ENCODE measurements around the gene CLCN1.

Gene CLCN1

DNA sequence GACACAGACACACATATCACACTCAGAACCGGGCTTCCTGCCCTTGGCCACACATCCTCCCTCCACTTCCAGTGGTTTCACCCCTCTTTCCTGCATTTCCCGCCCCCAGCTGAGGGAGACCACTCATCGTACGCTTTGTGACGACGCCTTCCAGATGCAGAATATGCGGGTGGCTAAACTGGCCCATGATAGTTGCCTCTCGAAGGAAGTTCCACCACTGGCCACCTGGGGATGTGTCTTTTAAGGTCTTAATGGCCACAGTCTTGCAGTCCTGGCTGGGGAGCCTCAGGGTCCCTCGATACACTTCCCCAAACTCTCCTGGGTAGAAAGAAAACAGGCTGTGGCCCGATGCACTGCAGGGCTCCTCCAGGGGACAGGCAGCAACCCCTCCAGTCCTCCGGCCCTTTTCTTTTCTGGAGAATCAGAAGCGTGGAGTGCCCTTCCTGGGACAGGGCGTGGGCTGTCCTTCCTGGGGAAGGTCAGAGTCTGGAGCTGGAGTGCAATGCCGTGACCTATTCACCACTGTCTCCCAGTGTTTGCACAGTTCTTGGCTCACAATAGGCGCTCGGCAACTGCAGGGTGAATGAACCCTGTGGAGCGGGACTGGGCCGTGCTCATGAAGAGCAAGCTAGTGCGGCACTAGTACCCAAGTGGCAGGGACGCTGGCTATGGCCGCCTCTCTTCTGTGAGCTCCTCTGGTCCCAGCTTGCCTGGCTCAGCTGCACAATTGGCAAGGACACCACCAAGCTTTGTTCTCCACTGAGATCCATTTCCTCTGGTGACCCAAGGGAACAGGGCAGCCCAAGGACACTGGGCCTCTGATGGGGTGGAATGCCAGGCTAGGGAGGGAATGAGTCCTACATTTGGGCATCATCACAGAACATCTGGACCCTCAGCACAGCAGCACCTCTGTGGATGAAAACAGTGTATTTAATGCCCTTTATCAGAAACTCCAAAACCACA lies 79.6 kb downstream of the CLCN1 start:
- Histone ChIP-seq H3K4me1 (ENCODE audit: control insufficient read depth in 2 of 2, insufficient read depth in 2 of 2, low read length in 2 of 2) (peaks cover 9 to 12% of the 10 kb centered on the region in 2 donors), H3K27me3 (ENCODE audit: control insufficient read depth in 2 of 2, insufficient read depth in 2 of 2, low read length in 2 of 2) (no peaks in the 10 kb centered on the region), H3K9ac (ENCODE audit: low read depth in 1 of 2, low read length in 2 of 2) (no peak overlapping the region), H3K36me3 (ENCODE audit: control insufficient read depth in 2 of 2, insufficient read depth in 2 of 2, low read length in 2 of 2) (peaks cover 33 to 41% of the 10 kb centered on the region in 2 donors), H3K9me3 (ENCODE audit: control insufficient read depth in 2 of 2, low read length in 2 of 2) (no peaks in the 10 kb centered on the region), H3K27ac (ENCODE audit: low read depth in 2 of 2, low read length in 2 of 2) (no peak overlapping the region), H3K4me3 (ENCODE audit: low read length in 2 of 2) (no peak overlapping the region)

DNA sequence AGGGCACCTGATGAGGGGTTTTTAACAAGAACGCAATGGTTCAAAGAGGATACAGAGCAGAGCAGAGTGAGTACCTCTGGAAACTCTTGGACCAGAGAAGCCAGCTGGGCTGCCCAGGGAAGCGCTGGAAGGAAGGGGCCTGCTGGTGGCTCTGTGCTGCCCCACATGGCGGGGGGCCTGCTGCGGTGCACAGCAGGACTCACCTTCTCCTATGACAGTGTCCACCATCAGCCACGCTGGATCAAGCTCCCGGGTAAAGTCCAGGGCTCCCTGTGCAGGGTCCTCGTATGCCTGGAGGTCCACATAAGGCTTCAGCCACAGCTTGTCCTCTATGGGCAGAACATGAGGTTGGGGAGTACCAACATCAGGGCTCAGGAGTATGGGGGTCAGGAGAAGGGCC lies 80.3 kb downstream of the CLCN1 start:
- no peak overlapping the region for H3K9ac ChIP-seq (ENCODE audit: low read depth in 1 of 2, low read length in 2 of 2)
- H3K27ac ChIP-seq (ENCODE audit: low read depth in 2 of 2, low read length in 2 of 2): no peak overlapping the region
- H3K36me3 ChIP-seq (ENCODE audit: control insufficient read depth in 2 of 2, insufficient read depth in 2 of 2, low read length in 2 of 2): peaks cover 30 to 37% of the 10 kb centered on the region in 2 donors
- peaks cover 8 to 11% of the 10 kb centered on the region in 2 donors for H3K4me1 ChIP-seq (ENCODE audit: control insufficient read depth in 2 of 2, insufficient read depth in 2 of 2, low read length in 2 of 2)
- H3K9me3 ChIP-seq (ENCODE audit: control insufficient read depth in 2 of 2, low read length in 2 of 2): no peaks in the 10 kb centered on the region
- H3K4me3 ChIP-seq (ENCODE audit: low read length in 2 of 2): no peak overlapping the region
- no peaks in the 10 kb centered on the region for H3K27me3 ChIP-seq (ENCODE audit: control insufficient read depth in 2 of 2, insufficient read depth in 2 of 2, low read length in 2 of 2)

DNA sequence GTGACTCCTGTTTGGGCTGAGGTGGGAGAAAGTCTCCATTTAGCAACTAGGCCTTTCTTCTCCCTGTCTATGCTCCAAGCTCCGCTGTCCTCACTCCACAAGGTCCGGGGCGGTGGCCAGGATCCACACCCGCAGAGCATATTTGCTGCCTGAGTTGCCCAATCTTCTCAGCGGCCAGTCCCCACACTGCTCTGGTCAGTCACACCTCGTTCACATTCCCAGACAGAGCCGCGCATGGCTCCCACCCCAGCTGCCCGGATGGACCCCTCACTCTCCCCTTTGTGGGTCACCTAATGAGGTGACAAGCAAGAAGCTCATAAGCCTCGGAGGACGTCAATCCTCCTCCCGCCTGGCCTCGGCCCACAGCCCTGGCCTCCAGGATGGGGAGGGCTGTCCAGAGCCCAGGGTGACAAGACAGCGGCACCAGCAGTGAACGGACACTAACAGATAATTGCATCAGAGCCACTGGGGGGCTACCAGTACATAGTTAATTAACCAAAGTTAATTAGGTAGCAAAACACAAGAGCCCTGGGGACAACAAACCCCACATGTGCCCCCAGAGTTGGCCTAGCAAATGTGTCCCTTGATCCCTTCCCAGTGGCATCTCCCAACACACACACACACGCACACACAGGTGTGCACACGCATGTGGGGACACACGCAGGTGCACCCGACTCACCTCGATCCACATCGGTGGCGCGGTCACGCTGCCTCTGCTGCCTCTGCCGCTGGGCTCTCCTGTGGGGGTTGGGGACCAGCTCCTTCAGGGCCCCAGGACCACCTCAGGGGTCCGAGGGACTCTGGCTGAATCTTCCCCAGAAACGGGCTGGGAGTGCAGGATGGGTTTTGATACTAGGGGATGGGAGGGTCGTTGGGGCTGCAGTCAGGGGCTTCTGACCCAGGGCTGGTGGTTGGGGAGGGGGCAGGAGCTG lies 81.0 kb downstream of the CLCN1 start:
- no peaks in the 10 kb centered on the region for H3K27me3 ChIP-seq (ENCODE audit: control insufficient read depth in 2 of 2, insufficient read depth in 2 of 2, low read length in 2 of 2)
- no peak overlapping the region for H3K9ac ChIP-seq (ENCODE audit: low read depth in 1 of 2, low read length in 2 of 2)
- H3K4me1 ChIP-seq (ENCODE audit: control insufficient read depth in 2 of 2, insufficient read depth in 2 of 2, low read length in 2 of 2): peaks cover 1 to 3% of the 10 kb centered on the region in 2 donors
- H3K9me3 ChIP-seq (ENCODE audit: control insufficient read depth in 2 of 2, low read length in 2 of 2): no peaks in the 10 kb centered on the region
- peaks cover 23 to 34% of the 10 kb centered on the region in 2 donors for H3K36me3 ChIP-seq (ENCODE audit: control insufficient read depth in 2 of 2, insufficient read depth in 2 of 2, low read length in 2 of 2)
- no peak overlapping the region for H3K27ac ChIP-seq (ENCODE audit: low read depth in 2 of 2, low read length in 2 of 2)
- no peak overlapping the region for H3K4me3 ChIP-seq (ENCODE audit: low read length in 2 of 2)

DNA sequence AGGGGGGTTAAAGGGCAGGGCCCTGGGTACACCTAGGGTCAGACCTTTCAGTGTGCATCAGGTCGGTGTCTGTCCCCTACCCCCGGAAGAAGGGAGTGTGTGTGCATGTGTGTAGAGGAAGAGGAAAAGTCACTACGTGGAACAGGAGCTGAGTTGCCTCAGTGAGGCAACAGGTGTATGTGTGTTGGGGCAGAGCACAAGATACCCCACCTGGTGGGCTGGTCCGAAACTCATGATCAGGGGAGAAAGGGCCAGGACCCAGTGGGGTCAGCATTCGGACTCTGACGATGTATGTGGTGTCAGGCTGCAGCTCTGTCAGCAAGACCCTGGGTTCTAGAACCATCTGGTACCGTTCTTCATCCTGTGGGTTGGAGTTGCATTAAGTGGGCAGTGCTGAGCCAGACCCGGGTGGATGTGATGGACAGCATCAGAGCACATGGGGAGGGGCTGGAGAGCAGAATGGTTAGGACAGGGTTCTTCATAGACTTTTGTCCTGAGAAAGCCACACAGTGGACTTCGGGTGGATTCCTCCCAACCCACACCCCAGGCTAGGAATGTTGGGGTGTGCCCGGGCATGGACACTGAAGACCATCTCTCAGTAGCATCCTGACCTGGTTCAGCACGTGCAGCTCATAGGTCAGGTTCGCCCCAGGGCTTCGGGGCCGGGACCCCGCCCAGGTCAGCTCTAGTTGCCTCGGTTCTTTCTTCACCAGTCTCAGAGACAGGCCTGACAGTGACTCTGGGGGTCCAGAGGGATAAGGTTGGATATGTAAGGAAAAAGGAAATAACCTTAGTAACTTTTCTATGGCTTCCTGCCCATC lies 82.0 kb downstream of the CLCN1 start:
- H3K4me1 ChIP-seq (ENCODE audit: control insufficient read depth in 2 of 2, insufficient read depth in 2 of 2, low read length in 2 of 2): no peaks in the 10 kb centered on the region
- no peak overlapping the region for H3K27ac ChIP-seq (ENCODE audit: low read depth in 2 of 2, low read length in 2 of 2)
- no peaks in the 10 kb centered on the region for H3K27me3 ChIP-seq (ENCODE audit: control insufficient read depth in 2 of 2, insufficient read depth in 2 of 2, low read length in 2 of 2)
- H3K9ac ChIP-seq (ENCODE audit: low read depth in 1 of 2, low read length in 2 of 2): no peak overlapping the region
- H3K9me3 ChIP-seq (ENCODE audit: control insufficient read depth in 2 of 2, low read length in 2 of 2): no peaks in the 10 kb centered on the region
- no peak overlapping the region for H3K4me3 ChIP-seq (ENCODE audit: low read length in 2 of 2)
- peaks cover 20 to 29% of the 10 kb centered on the region in 2 donors for H3K36me3 ChIP-seq (ENCODE audit: control insufficient read depth in 2 of 2, insufficient read depth in 2 of 2, low read length in 2 of 2)

DNA sequence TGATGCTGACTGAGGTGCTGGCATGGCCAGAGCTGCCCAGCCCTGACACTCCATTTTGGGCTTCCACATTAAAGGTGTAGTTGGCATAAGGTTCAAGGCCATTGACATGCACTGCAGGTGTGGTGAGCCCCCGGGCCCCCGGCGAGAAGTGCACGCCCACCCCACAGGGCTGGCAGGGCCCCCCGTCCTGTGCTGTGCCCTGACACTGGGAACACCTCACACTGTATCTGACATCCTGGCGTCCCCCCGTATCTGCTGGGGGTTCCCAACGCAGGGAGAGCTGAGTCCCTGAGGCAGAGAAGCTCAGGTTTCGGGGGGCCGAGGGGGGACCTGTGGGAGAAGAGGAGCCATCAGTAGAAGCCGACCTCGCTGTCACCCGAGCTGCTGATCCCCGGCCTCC lies 82.7 kb downstream of the CLCN1 start:
- H3K36me3 ChIP-seq (ENCODE audit: control insufficient read depth in 2 of 2, insufficient read depth in 2 of 2, low read length in 2 of 2): peaks cover 20 to 23% of the 10 kb centered on the region in 2 donors

DNA sequence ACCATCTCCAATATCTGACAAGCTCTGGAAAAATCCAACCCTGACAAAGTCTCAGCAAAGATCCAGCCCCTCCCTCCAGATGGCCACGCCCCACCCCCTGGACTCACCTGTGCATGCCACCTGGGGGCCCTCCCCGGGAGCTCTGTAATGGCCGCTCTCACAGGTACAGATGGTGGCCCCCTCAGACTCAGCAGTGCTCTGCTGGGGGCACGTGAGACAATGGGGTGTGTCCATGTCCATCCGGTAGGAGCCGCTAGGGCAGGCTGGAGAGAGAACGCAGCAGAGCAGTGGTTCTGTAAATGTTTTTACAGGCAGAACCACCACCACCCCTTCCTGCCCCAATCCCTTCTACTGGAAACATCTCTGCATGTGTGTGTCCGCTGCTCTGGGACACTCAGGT lies 83.2 kb downstream of the CLCN1 start:
- Histone ChIP-seq H3K4me3 (ENCODE audit: low read length in 2 of 2) (no peak overlapping the region), H3K9ac (ENCODE audit: low read depth in 1 of 2, low read length in 2 of 2) (no peak overlapping the region), H3K9me3 (ENCODE audit: control insufficient read depth in 2 of 2, low read length in 2 of 2) (no peaks in the 10 kb centered on the region), H3K36me3 (ENCODE audit: control insufficient read depth in 2 of 2, insufficient read depth in 2 of 2, low read length in 2 of 2) (peaks cover 17 to 20% of the 10 kb centered on the region in 2 donors), H3K27ac (ENCODE audit: low read depth in 2 of 2, low read length in 2 of 2) (no peak overlapping the region), H3K4me1 (ENCODE audit: control insufficient read depth in 2 of 2, insufficient read depth in 2 of 2, low read length in 2 of 2) (no peaks in the 10 kb centered on the region), H3K27me3 (ENCODE audit: control insufficient read depth in 2 of 2, insufficient read depth in 2 of 2, low read length in 2 of 2) (no peaks in the 10 kb centered on the region)

More for the DNA sequence above, 82.7 kb downstream of the CLCN1 start:
- H3K27me3 ChIP-seq (ENCODE audit: control insufficient read depth in 2 of 2, insufficient read depth in 2 of 2, low read length in 2 of 2): no peaks in the 10 kb centered on the region
- no peak overlapping the region for H3K27ac ChIP-seq (ENCODE audit: low read depth in 2 of 2, low read length in 2 of 2)
- H3K9me3 ChIP-seq (ENCODE audit: control insufficient read depth in 2 of 2, low read length in 2 of 2): no peaks in the 10 kb centered on the region
- H3K4me3 ChIP-seq (ENCODE audit: low read length in 2 of 2): no peak overlapping the region
- H3K9ac ChIP-seq (ENCODE audit: low read depth in 1 of 2, low read length in 2 of 2): no peak overlapping the region
- no peaks in the 10 kb centered on the region for H3K4me1 ChIP-seq (ENCODE audit: control insufficient read depth in 2 of 2, insufficient read depth in 2 of 2, low read length in 2 of 2)

DNA sequence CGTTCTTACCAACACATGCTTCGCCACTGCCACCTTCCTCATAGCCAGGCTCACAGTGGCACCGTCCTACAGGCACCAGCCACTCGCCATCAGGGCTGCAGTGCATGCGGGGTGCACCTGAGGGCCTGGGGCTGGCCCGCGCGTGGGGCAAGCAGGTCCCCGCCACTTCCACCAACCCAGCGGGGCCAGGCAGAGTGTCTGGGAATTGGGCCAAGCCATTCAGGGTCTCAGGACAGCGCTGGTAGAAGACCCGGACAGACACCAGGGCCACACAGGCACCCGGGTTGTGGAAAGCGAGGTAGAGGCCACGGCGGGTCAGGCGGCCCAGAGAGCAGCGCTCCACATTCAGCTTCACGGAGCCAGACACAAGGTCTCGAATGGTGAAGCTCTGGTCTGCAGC lies 83.7 kb downstream of the CLCN1 start:
- Histone ChIP-seq H3K4me3 (ENCODE audit: low read length in 2 of 2) (no peak overlapping the region), H3K36me3 (ENCODE audit: control insufficient read depth in 2 of 2, insufficient read depth in 2 of 2, low read length in 2 of 2) (peaks cover 17 to 20% of the 10 kb centered on the region in 2 donors), H3K27me3 (ENCODE audit: control insufficient read depth in 2 of 2, insufficient read depth in 2 of 2, low read length in 2 of 2) (no peaks in the 10 kb centered on the region), H3K9me3 (ENCODE audit: control insufficient read depth in 2 of 2, low read length in 2 of 2) (no peaks in the 10 kb centered on the region), H3K27ac (ENCODE audit: low read depth in 2 of 2, low read length in 2 of 2) (no peak overlapping the region), H3K9ac (ENCODE audit: low read depth in 1 of 2, low read length in 2 of 2) (no peak overlapping the region), H3K4me1 (ENCODE audit: control insufficient read depth in 2 of 2, insufficient read depth in 2 of 2, low read length in 2 of 2) (no peaks in the 10 kb centered on the region)

DNA sequence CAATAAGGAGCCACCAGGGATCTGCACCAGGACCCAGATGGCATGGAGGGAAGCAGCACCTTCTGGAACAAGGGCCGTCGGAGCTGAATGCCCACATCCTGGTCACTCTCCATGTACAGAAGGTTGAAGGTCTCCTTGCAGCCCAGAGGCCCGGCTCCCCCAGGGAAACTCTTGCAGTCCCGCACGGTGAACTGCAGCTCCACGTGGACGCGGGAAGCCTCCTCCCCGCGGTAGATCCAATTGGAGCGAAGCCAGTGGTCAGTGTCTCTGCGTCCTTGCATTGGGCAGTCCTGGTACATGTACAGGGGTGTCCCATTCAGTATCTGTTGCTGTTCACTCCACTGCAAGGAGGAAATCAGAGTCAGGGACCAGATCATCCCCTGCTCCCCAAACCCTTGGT lies 85.4 kb downstream of the CLCN1 start:
- Histone ChIP-seq H3K27me3 (ENCODE audit: control insufficient read depth in 2 of 2, insufficient read depth in 2 of 2, low read length in 2 of 2) (no peaks in the 10 kb centered on the region), H3K4me3 (ENCODE audit: low read length in 2 of 2) (no peak overlapping the region), H3K36me3 (ENCODE audit: control insufficient read depth in 2 of 2, insufficient read depth in 2 of 2, low read length in 2 of 2) (peaks cover 12 to 18% of the 10 kb centered on the region in 2 donors), H3K9me3 (ENCODE audit: control insufficient read depth in 2 of 2, low read length in 2 of 2) (no peaks in the 10 kb centered on the region), H3K27ac (ENCODE audit: low read depth in 2 of 2, low read length in 2 of 2) (no peak overlapping the region), H3K4me1 (ENCODE audit: control insufficient read depth in 2 of 2, insufficient read depth in 2 of 2, low read length in 2 of 2) (no peaks in the 10 kb centered on the region), H3K9ac (ENCODE audit: low read depth in 1 of 2, low read length in 2 of 2) (no peak overlapping the region)
